Loucy (cell line): ENCODE results near the gene BORCS6.
A peak's percentile ranks its signal among the peaks of the same experiment; 100 is the strongest.
"Not testable (repeated sequence)": the region's sequence is repeated elsewhere in the genome, so short reads cannot be mapped to it uniquely, and the experiment has no call there.

Experiments
- H2AFZ ChIP-seq: fragments of 200-600 bp; sonication (generic); 2 replicates; pipeline ENCODE4 v1.6.0; 2016; ENCODE audit warnings: antibody characterized with exemption, mild to moderate bottlenecking, low read length, moderate library complexity
- H3F3A ChIP-seq: fragments of 200-600 bp; 2 replicates; pipeline ENCODE4 v1.6.0; 2016; ENCODE audit warnings: antibody characterized with exemption, low read depth, mild to moderate bottlenecking
- H3K27me3 ChIP-seq: fragments of 200-600 bp; sonication (generic); 2 replicates; pipeline ENCODE4 v1.6.1; 2014; ENCODE audit warnings: low read length, mild to moderate bottlenecking; ENCODE audit not compliant: insufficient read depth, poor library complexity, severe bottlenecking
- H3K36me3 ChIP-seq: fragments of 200-600 bp; sonication (generic); 2 replicates; pipeline ENCODE4 v1.6.1; 2016; ENCODE audit warnings: low read length; ENCODE audit not compliant: insufficient read depth
- H3K4me1 ChIP-seq: fragments of 200-600 bp; sonication (generic); 2 replicates; pipeline ENCODE4 v1.5.1; 2014; ENCODE audit warnings: low read length, mild to moderate bottlenecking; ENCODE audit not compliant: insufficient read depth, poor library complexity, severe bottlenecking
- H3K4me2 ChIP-seq: fragments of 200-600 bp; sonication (generic); 2 replicates; pipeline ENCODE4 v1.6.0; 2014; ENCODE audit warnings: antibody characterized with exemption, low read length, low read depth, mild to moderate bottlenecking; ENCODE audit not compliant: poor library complexity, severe bottlenecking
- H3K4me3 ChIP-seq: fragments of 200-600 bp; sonication (generic); 2 replicates; pipeline ENCODE4 v1.5.1; 2014; ENCODE audit warnings: low read length, mild to moderate bottlenecking, mixed read lengths; ENCODE audit not compliant: poor library complexity, severe bottlenecking
- H3K79me2 ChIP-seq: fragments of 200-600 bp; sonication (generic); 2 replicates; pipeline ENCODE4 v1.6.1; 2014; ENCODE audit warnings: low read length; ENCODE audit not compliant: insufficient read depth
- H3K9ac ChIP-seq: fragments of 200-600 bp; sonication (generic); 2 replicates; pipeline ENCODE4 v1.6.0; 2014; ENCODE audit warnings: mild to moderate bottlenecking, low read depth, low read length, moderate library complexity; ENCODE audit not compliant: poor library complexity, severe bottlenecking
- H3K9me2 ChIP-seq: fragments of 200-600 bp; sonication (generic); replicated peaks from 2 replicates; pipeline ENCODE4 v1.6.1; 2016; ENCODE audit warnings: low read depth, low read length, mixed read lengths
- H3K9me3 ChIP-seq: fragments of 200-600 bp; sonication (generic); 2 replicates; pipeline ENCODE4 v1.6.1; 2014; ENCODE audit warnings: mild to moderate bottlenecking, antibody characterized with exemption, low read length, low read depth; ENCODE audit not compliant: insufficient read depth
- H4K20me1 ChIP-seq: fragments of 200-600 bp; sonication (generic); 2 replicates; pipeline ENCODE4 v1.6.0; 2014; ENCODE audit warnings: antibody characterized with exemption, low read length, mild to moderate bottlenecking; ENCODE audit not compliant: insufficient read depth, poor library complexity, severe bottlenecking
- CTCF ChIP-seq: fragments of 200-600 bp; sonication (generic); conservative IDR thresholded peaks from 2 replicates; pipeline ENCODE4 v1.5.1; 2014; ENCODE audit warnings: mild to moderate bottlenecking, antibody characterized with exemption, low read length
- EZH2phosphoT487 ChIP-seq: fragments of 200-600 bp; IDR thresholded peaks from 2 replicates; pipeline ENCODE4 v1.6.1; 2018; ENCODE audit warnings: antibody characterized with exemption, mild to moderate bottlenecking, moderate library complexity, borderline replicate concordance

The BORCS6 gene

GRCh38 chr17:8222380-8222629 is 32.3 kb upstream of the BORCS6 start:
- Histone ChIP-seq H2AFZ (no peak overlapping the region), H3K36me3 (peaks cover 3% of the 10 kb centered on the region; the same call in 1 of the 2 replicates), H3K4me2 (peak overlapping the region; percentile 89), H3K27me3 (no peaks in the 10 kb centered on the region), H3K9me2 (no peaks in the 10 kb centered on the region), H3K4me1 (peaks cover 8% of the 10 kb centered on the region), H3F3A (peaks cover 16% of the 10 kb centered on the region), H3K4me3 (peak overlapping the region; percentile 87), H3K79me2 (no peaks in the 10 kb centered on the region), H4K20me1 (no peaks in the 10 kb centered on the region), H3K9ac (peak overlapping the region; percentile 98), H3K9me3 (no peaks in the 10 kb centered on the region)
- TF ChIP-seq EZH2phosphoT487 (no peak), CTCF (no peak)

- peak overlapping the region; percentile 87 for H3K4me3 ChIP-seq
- H2AFZ ChIP-seq = peak overlapping the region; percentile 95
- H3K4me1 ChIP-seq = peaks cover 8% of the 10 kb centered on the region
- H3K9me2 ChIP-seq = no peaks in the 10 kb centered on the region
- no peaks in the 10 kb centered on the region for H3K9me3 ChIP-seq
- peak overlapping the region; percentile 98 for H3K9ac ChIP-seq
- no peaks in the 10 kb centered on the region for H3K79me2 ChIP-seq
- peak overlapping the region; percentile 89 for H3K4me2 ChIP-seq
- TF ChIP-seq CTCF (no peak), EZH2phosphoT487 (no peak)
- H4K20me1 ChIP-seq = no peaks in the 10 kb centered on the region
- H3K36me3 ChIP-seq = no peaks in the 10 kb centered on the region
- H3F3A ChIP-seq = peaks cover 16% of the 10 kb centered on the region
- no peaks in the 10 kb centered on the region for H3K27me3 ChIP-seq
Observed at GRCh38 chr17:8221663-8222379, 31.8 kb upstream of the BORCS6 start.

- peak overlapping the region; percentile 98 for H3K9ac ChIP-seq
- peak overlapping the region; percentile 95 for H2AFZ ChIP-seq
- no peaks in the 10 kb centered on the region for H3K36me3 ChIP-seq
- H3K4me2 ChIP-seq = peak overlapping the region; percentile 89
- H3F3A ChIP-seq = peaks cover 16% of the 10 kb centered on the region
- H3K9me3 ChIP-seq = no peaks in the 10 kb centered on the region
- no peaks in the 10 kb centered on the region for H3K27me3 ChIP-seq
- no peak for TF ChIP-seq EZH2phosphoT487
- TF ChIP-seq CTCF = no peak
- no peaks in the 10 kb centered on the region for H4K20me1 ChIP-seq
- H3K79me2 ChIP-seq = no peaks in the 10 kb centered on the region
- peaks cover 8% of the 10 kb centered on the region for H3K4me1 ChIP-seq
- H3K4me3 ChIP-seq = peak overlapping the region; percentile 87
- H3K9me2 ChIP-seq = no peaks in the 10 kb centered on the region
Observed at GRCh38 chr17:8220783-8221662, 31.0 kb upstream of the BORCS6 start.

- H3K4me1 ChIP-seq, H3K4me2 ChIP-seq, H3K9ac ChIP-seq, H3K9me3 ChIP-seq, H4K20me1 ChIP-seq, H2AFZ ChIP-seq, H3K27me3 ChIP-seq, H3K36me3 ChIP-seq, H3K4me3 ChIP-seq, H3K9me2 ChIP-seq, H3F3A ChIP-seq: not testable (repeated sequence)
- peaks cover 14% of the 10 kb centered on the region for H3K79me2 ChIP-seq
Observed at GRCh38 chr17:8214000-8214399, 24.0 kb upstream of the BORCS6 start.
